AG20443 (cell line): ENCODE results near the gene CCDC106.

Source experiments
- DNase-seq: peaks from one replicate; pipeline ENCODE4 v3.0.0; 2012; ENCODE audit warnings: low spot score, mixed read lengths

The CCDC106 gene

GRCh38 chr19:55668603-55669348 lies 20.8 kb downstream of the CCDC106 start:
- no peak for DNase-seq

GRCh38 chr19:55669418-55670279 lies 21.6 kb downstream of the CCDC106 start:
- DNase-seq = no peak

GRCh38 chr19:55670280-55671053 lies 22.5 kb downstream of the CCDC106 start:
- DNase-seq = no peak

GRCh38 chr19:55671054-55671378 lies 23.0 kb downstream of the CCDC106 start:
- DNase-seq = no peak

GRCh38 chr19:55672418-55672817 lies 24.4 kb downstream of the CCDC106 start:
- DNase-seq = no peak

GRCh38 chr19:55673465-55673864 lies 25.5 kb downstream of the CCDC106 start:
- no peak for DNase-seq

GRCh38 chr19:55673889-55674288 lies 25.9 kb downstream of the CCDC106 start:
- DNase-seq = no peak

GRCh38 chr19:55674459-55674840 lies 26.4 kb downstream of the CCDC106 start:
- no peak for DNase-seq

GRCh38 chr19:55674841-55675660 lies 27.0 kb downstream of the CCDC106 start, which contains the start of gene EPN1:
Gene EPN1, plus strand, starts transcription at chr19:55675226. Its CDS starts 3,402 bp downstream, at chr19:55678628.
- peak; percentile 99 for DNase-seq

- DNase-seq = no peak
Observed at GRCh38 chr19:55675661-55676354, 27.8 kb downstream of the CCDC106 start.

- no peak for DNase-seq
Observed at GRCh38 chr19:55676383-55676782, 28.4 kb downstream of the CCDC106 start.

- no peak for DNase-seq
Observed at GRCh38 chr19:55676889-55677505, 29.0 kb downstream of the CCDC106 start.

GRCh38 chr19:55677572-55678028 lies 29.6 kb downstream of the CCDC106 start:
- DNase-seq = no peak

- no peak for DNase-seq
Observed at GRCh38 chr19:55678121-55678671, 30.2 kb downstream of the CCDC106 start.

GRCh38 chr19:55679343-55680257 lies 31.6 kb downstream of the CCDC106 start:
- DNase-seq = no peak

GRCh38 chr19:55680339-55681130 lies 32.5 kb downstream of the CCDC106 start:
- DNase-seq = no peak

- no peak for DNase-seq
Observed at GRCh38 chr19:55681131-55682092, 33.4 kb downstream of the CCDC106 start.
